H1 (cell line): Measurements from ENCODE around the gene TSC2. TPM values are rescaled to one million over a fixed set of nuclear protein-coding genes. Genes with fewer than 3 reads are reported as not detected.

Experiments
- EZH2 ChIP-seq: fragments of 200-600 bp; sonication (generic); IDR thresholded peaks from 2 replicates; pipeline ENCODE4 v1.7.1; 2012; ENCODE audit warnings: low read depth, mild to moderate bottlenecking, moderate library complexity, low read length, inconsistent platforms; ENCODE audit not compliant: severe bottlenecking
- YY1 ChIP-seq: IDR thresholded peaks from 2 replicates; pipeline ENCODE4 v1.6.1; 2011; ENCODE audit warnings: low read depth, mild to moderate bottlenecking, low read length
- polyA plus RNA-seq, 7 experiments: library from polyadenylated mRNA; depleted of rRNA in 3 of 7; stranded (reverse) in 5 of 7; unstranded in 2 of 7; fragments of >200 nt in 5 of 7; fragments of 200-250 nt in 2 of 7; gene quantifications; 1 replicate in 5 of 7; 2 replicates in 1 of 7; 4 replicates in 1 of 7; pipeline versions ENCODE4 v1.2.1 to v1.2.3, GENCODE V29; 2011 to 2013; ENCODE audit warnings: missing spikeins in 2 of 7, mixed read lengths in 2 of 7
- total RNA-seq: library from RNA; stranded (reverse); fragmentation: NEBNext Ultra II Directional; extraction: Animal tissue kit (Norgen Biotek cat#: 25700); gene quantifications from 2 replicates; pipeline ENCODE4 v1.2.1, GENCODE V29; 2021

Gene TSC2
- total and polyA plus RNA-seq, 2 of the 8 experiments (the other 6 are each of a cell fraction or from before 2014, with no cell fraction given): 65.9 to 96.6 TPM

GRCh38 chr16:2076072-2076865 lies 28.5 kb downstream of the TSC2 start (continued):
- no peak for TF ChIP-seq EZH2
- no peak for TF ChIP-seq YY1
